Duodenal mucosa (tissue), 2 donors: ENCODE results near the gene LRRC8B.

Experiments used
- H3K27ac ChIP-seq: one replicate; pipeline ENCODE4 v1.7.0; 2013; ENCODE audit warnings: low read depth, low read length
- H3K27me3 ChIP-seq, 2 donors: one replicate each; pipeline ENCODE4 v1.7.0; 2013; ENCODE audit warnings: low read length in 2 of 2, control low read depth in 1 of 2; ENCODE audit not compliant: insufficient read depth in 2 of 2, control insufficient read depth in 1 of 2
- H3K36me3 ChIP-seq, 2 donors: one replicate each; pipeline ENCODE4 v1.7.0; 2013; ENCODE audit warnings: low read length in 2 of 2, control low read depth in 1 of 2; ENCODE audit not compliant: insufficient read depth in 2 of 2, control insufficient read depth in 1 of 2
- H3K4me1 ChIP-seq, 2 donors: one replicate each; pipeline ENCODE4 v1.7.0; 2013; ENCODE audit warnings: low read length in 2 of 2, control low read depth in 1 of 2; ENCODE audit not compliant: insufficient read depth in 2 of 2, control insufficient read depth in 1 of 2
- H3K4me3 ChIP-seq, 2 donors: one replicate each; pipeline ENCODE4 v1.7.0; 2013; ENCODE audit warnings: low read length in 2 of 2, low read depth in 1 of 2
- H3K9ac ChIP-seq, 2 donors: one replicate each; pipeline ENCODE4 v1.7.0; 2013; ENCODE audit warnings: low read length in 2 of 2, low read depth in 1 of 2
- H3K9me3 ChIP-seq, 2 donors: one replicate each; pipeline ENCODE4 v1.7.0; 2013; ENCODE audit warnings: low read length in 2 of 2, control low read depth in 1 of 2; ENCODE audit not compliant: control insufficient read depth in 1 of 2

LRRC8B gene

GRCh38 chr1:89578151-89578550 lies 53.5 kb downstream of the LRRC8B start:
- Histone ChIP-seq H3K36me3 (peaks cover 13 to 22% of the 10 kb centered on the region in 2 donors), H3K27me3 (no peaks in the 10 kb centered on the region), H3K4me1 (peaks cover 6 to 8% of the 10 kb centered on the region in 2 donors), H3K9ac (no peak overlapping the region), H3K9me3 (no peaks in the 10 kb centered on the region), H3K4me3 (no peak overlapping the region), H3K27ac (no peak overlapping the region)

DNA sequence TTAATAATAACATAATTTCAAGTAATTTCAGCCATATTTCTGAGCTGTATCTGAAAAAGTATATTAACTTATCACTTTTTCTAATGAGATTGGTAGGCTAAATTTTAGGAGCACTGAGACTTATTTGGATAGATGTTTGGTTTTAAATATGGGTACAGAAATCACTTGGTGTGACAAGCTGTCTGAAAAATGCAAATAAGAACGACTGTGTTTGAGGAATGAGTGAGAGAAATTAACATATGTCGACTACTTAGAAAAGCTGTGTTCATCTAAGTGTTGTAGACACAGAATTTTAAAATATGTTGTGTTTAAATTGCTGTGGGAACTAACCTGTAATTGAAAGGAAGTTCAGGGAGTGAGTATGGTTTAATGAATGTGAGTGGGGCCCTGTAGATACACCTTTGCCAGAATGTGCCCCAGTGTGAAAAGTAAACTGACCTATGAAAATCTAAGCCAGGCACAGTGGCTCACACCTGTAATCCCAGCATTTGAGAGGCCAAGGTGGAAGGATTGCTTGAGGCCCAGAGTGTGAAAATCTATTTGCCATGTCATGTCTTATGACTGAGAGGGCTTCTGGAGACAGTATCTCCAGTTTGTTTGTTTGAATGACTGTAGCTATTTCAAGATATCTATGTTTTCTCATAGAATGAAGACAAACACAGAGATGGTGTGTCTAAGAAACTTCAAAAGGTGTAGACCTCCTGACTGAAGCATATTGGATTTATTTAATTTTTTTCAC lies 54.5 kb downstream of the LRRC8B start:
- Histone ChIP-seq H3K9ac (no peak overlapping the region), H3K36me3 (peaks cover 17 to 28% of the 10 kb centered on the region in 2 donors), H3K27me3 (no peaks in the 10 kb centered on the region), H3K4me3 (no peak overlapping the region), H3K27ac (no peak overlapping the region), H3K9me3 (no peaks in the 10 kb centered on the region), H3K4me1 (peaks cover 2 to 8% of the 10 kb centered on the region in 2 donors)

- H3K27me3 ChIP-seq, result no peaks in the 10 kb centered on the region
- H3K9me3 ChIP-seq, result no peaks in the 10 kb centered on the region
- no peak overlapping the region for H3K9ac ChIP-seq
- peaks cover 19 to 35% of the 10 kb centered on the region in 2 donors for H3K36me3 ChIP-seq
- no peak overlapping the region for H3K27ac ChIP-seq
- no peak overlapping the region for H3K4me3 ChIP-seq
- peaks cover 0 to 3% of the 10 kb centered on the region in 2 donors for H3K4me1 ChIP-seq
These were observed 55.4 kb downstream of the LRRC8B start for GRCh38 chr1:89580036-89580435.

DNA sequence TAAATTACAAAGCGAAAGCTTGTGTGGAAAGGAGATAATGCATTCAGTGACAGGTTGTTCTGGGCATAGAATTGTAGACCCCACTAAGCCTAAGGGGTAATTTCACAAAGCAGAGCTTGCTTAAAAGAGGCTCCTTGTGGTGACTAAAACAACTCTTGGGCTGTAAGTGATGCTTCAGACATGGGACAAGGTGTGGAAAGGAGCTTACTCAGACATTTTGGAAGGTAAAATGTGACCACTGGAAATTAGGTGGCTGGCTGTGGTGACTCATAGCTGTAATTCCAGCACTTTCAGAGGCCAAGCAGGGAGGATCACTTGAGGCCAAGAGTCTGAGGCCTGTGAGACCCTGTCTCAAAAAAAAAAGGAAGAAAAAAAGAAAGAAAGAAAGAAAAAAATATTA lies 57.2 kb downstream of the LRRC8B start:
- no peaks in the 10 kb centered on the region for H3K9me3 ChIP-seq

DNA sequence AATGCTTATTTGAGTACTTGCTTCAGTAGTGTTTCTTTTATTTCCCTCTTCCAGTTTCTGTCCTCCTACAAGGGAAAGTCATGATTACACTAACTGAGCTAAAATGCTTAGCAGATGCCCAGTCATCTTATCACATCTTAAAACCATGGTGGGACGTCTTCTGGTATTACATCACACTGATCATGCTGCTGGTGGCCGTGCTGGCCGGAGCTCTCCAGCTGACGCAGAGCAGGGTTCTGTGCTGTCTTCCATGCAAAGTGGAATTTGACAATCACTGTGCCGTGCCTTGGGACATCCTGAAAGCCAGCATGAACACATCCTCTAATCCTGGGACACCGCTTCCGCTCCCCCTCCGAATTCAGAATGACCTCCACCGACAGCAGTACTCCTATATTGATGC lies 57.9 kb downstream of the LRRC8B start:
- no peaks in the 10 kb centered on the region for H3K9me3 ChIP-seq
- peaks cover 19 to 35% of the 10 kb centered on the region in 2 donors for H3K36me3 ChIP-seq
- H3K4me3 ChIP-seq, result no peak overlapping the region
- no peak overlapping the region for H3K9ac ChIP-seq
- no peaks in the 10 kb centered on the region for H3K27me3 ChIP-seq
- peaks cover 0 to 1% of the 10 kb centered on the region in 2 donors for H3K4me1 ChIP-seq
- H3K27ac ChIP-seq, result no peak overlapping the region

More for the DNA sequence above, 57.2 kb downstream of the LRRC8B start:
- Histone ChIP-seq H3K27ac (no peak overlapping the region), H3K4me3 (no peak overlapping the region), H3K9ac (no peak overlapping the region), H3K27me3 (no peaks in the 10 kb centered on the region), H3K36me3 (peaks cover 19 to 35% of the 10 kb centered on the region in 2 donors), H3K4me1 (no peaks in the 10 kb centered on the region)

- Histone ChIP-seq H3K9me3 (no peaks in the 10 kb centered on the region), H3K4me3 (no peak overlapping the region), H3K4me1 (peaks cover 0 to 7% of the 10 kb centered on the region in 2 donors), H3K9ac (no peak overlapping the region), H3K27ac (no peak overlapping the region), H3K36me3 (peaks cover 19 to 35% of the 10 kb centered on the region in 2 donors), H3K27me3 (no peaks in the 10 kb centered on the region)
These were observed 59.6 kb downstream of the LRRC8B start for GRCh38 chr1:89584211-89584610.

- Histone ChIP-seq H3K27me3 (no peaks in the 10 kb centered on the region), H3K36me3 (peaks cover 17 to 35% of the 10 kb centered on the region in 2 donors), H3K4me1 (peaks cover 0 to 7% of the 10 kb centered on the region in 2 donors)
These were observed 60.2 kb downstream of the LRRC8B start for GRCh38 chr1:89584781-89585180.

DNA sequence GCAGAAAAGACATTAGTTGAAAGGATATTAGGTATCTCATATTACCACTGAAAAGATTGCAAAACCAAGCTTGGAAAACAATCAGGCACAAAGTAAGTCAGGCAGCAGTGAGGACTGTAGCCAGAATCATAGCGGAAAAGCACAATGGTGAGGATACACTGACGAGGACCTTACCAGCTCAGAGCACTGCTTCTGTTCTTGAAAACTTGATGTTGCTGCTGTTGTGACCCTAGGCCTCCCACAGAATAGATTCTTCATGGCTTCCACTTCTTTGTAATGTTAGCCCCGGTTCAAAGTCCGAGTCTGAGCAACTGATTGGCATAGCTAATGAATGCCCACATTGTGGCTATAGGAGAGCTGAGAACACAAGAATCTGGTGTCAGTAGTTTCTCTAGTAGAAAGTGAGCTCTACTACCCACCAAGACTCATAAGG lies 63.1 kb downstream of the LRRC8B start:
- H3K4me1 ChIP-seq, result peaks cover 0 to 7% of the 10 kb centered on the region in 2 donors
- no peak overlapping the region for H3K27ac ChIP-seq
- H3K9ac ChIP-seq, result no peak overlapping the region
- peaks cover 10 to 18% of the 10 kb centered on the region in 2 donors for H3K36me3 ChIP-seq
- no peak overlapping the region for H3K4me3 ChIP-seq
- no peaks in the 10 kb centered on the region for H3K9me3 ChIP-seq
- H3K27me3 ChIP-seq, result no peaks in the 10 kb centered on the region

More at GRCh38 chr1:89584781-89585180, 60.2 kb downstream of the LRRC8B start:
- Histone ChIP-seq H3K9ac (no peak overlapping the region), H3K9me3 (no peaks in the 10 kb centered on the region), H3K27ac (no peak overlapping the region), H3K4me3 (no peak overlapping the region)

DNA sequence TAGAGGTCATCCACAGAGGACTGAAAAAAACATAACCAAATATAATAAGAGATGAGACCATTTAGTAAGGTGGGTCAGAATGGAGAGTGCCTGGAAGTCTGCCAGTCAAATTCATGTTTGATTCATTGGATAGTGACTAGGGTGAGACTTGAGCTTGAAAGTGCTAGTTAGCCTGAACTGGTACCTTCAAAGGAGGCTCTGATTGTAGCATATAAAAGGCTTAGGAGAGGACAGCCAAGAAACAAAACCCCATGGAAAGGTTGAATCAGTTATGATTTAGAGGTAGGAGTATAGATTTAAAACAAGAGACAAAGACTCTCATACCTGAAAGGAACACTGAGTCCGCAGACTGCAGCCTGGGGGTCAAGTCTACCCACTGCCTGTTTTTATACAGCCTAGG lies 63.9 kb downstream of the LRRC8B start:
- Histone ChIP-seq H3K36me3 (peaks cover 6 to 10% of the 10 kb centered on the region in 2 donors), H3K4me3 (no peak overlapping the region), H3K9ac (no peak overlapping the region), H3K27me3 (no peaks in the 10 kb centered on the region), H3K27ac (no peak overlapping the region), H3K9me3 (no peaks in the 10 kb centered on the region), H3K4me1 (peaks cover 0 to 7% of the 10 kb centered on the region in 2 donors)

DNA sequence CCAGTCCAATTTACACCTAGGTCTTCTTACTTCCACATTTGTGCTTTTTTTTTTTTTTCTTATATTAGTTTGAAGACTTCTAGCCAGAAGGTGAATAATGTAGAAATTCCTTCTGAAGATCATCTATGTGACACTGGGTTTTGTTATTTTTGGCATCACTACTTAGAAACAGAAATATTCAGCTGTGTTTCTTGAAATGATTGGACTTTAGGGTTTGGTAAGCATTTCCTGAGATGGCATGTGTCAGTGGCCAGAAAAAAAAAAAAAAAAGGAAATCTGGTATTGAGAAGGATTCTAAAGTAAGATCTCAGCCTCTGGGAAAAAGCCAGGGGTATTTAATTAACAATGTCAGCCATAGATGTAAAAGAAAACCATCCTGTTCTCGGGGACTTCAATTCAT lies 64.9 kb downstream of the LRRC8B start:
- H3K9me3 ChIP-seq, result no peaks in the 10 kb centered on the region

More for the DNA sequence above, 64.9 kb downstream of the LRRC8B start:
- Histone ChIP-seq H3K36me3 (peaks cover 0 to 3% of the 10 kb centered on the region in 2 donors), H3K27ac (no peak overlapping the region), H3K4me3 (no peak overlapping the region), H3K27me3 (no peaks in the 10 kb centered on the region), H3K4me1 (peaks cover 0 to 7% of the 10 kb centered on the region in 2 donors), H3K9ac (no peak overlapping the region)
